Stimulated activated CD4-positive, alpha-beta T cell treated with anti-CD3 and anti-CD28 coated beads, Interleukin-4, amount 100 ng/mL, for 48 hours (primary cell): Measurements from ENCODE around the gene RNF126.
"Not testable (repeated sequence)": the region's sequence is repeated elsewhere in the genome, so short reads cannot be mapped to it uniquely, and the experiment has no call there.

ENCODE experiments used
- DNase-seq, 2 donors: peaks; one replicate each; pipeline ENCODE4 v3.0.0-alpha.2; 2020; ENCODE audit warnings: low read depth in 2 of 2

RNF126 gene

GRCh38 chr19:686589-687297 lies 23.7 kb upstream of the RNF126 start:
- DNase-seq: no peak

GRCh38 chr19:685454-685931 lies 22.5 kb upstream of the RNF126 start:
- no peak for DNase-seq

- DNase-seq: no peak
Observed at GRCh38 chr19:682678-683320, 19.8 kb upstream of the RNF126 start.

- DNase-seq: peak in 1 of 2 donors; percentile 97
Observed at GRCh38 chr19:681029-682019, 18.3 kb upstream of the RNF126 start.

GRCh38 chr19:680287-681028 lies 17.4 kb upstream of the RNF126 start:
- peak; percentile 100 for DNase-seq

GRCh38 chr19:679418-680286 lies 16.6 kb upstream of the RNF126 start:
- DNase-seq: peak in 1 of 2 donors; percentile 40

GRCh38 chr19:678791-679388 lies 15.9 kb upstream of the RNF126 start:
- no peak for DNase-seq

- DNase-seq: no peak
Observed at GRCh38 chr19:677601-678436, 14.8 kb upstream of the RNF126 start.

GRCh38 chr19:677201-677600 lies 14.2 kb upstream of the RNF126 start:
- no peak for DNase-seq

- DNase-seq: no peak
Observed at GRCh38 chr19:676339-677105, 13.5 kb upstream of the RNF126 start, which contains the start of gene FSTL3. Gene FSTL3, plus strand, starts transcription at chr19:676392. Its CDS starts 32 bp downstream, at chr19:676424.

- DNase-seq: no peak
Observed at GRCh38 chr19:676007-676338, 13.0 kb upstream of the RNF126 start.

- no peak for DNase-seq
Observed at GRCh38 chr19:674282-675151, 11.5 kb upstream of the RNF126 start.

- no peak for DNase-seq
Observed at GRCh38 chr19:670609-671075, 7.6 kb upstream of the RNF126 start.

GRCh38 chr19:668675-669434 lies 5.8 kb upstream of the RNF126 start:
- not testable (repeated sequence) for DNase-seq

- not testable (repeated sequence) for DNase-seq
Observed at GRCh38 chr19:666985-667573, 4.1 kb upstream of the RNF126 start.

GRCh38 chr19:664913-665443 lies 2.0 kb upstream of the RNF126 start:
- DNase-seq: peak; percentile 77 to 79
